Measurements from ENCODE around the gene CHAD. TPM values are rescaled to one million over a fixed set of nuclear protein-coding genes. Genes with fewer than 3 reads are reported as not detected.

Gene CHAD
- total and polyA plus RNA-seq, 2 donors (not counting 3 experiments of a cell fraction or from before 2014, with no cell fraction given) = not detected

DNA sequence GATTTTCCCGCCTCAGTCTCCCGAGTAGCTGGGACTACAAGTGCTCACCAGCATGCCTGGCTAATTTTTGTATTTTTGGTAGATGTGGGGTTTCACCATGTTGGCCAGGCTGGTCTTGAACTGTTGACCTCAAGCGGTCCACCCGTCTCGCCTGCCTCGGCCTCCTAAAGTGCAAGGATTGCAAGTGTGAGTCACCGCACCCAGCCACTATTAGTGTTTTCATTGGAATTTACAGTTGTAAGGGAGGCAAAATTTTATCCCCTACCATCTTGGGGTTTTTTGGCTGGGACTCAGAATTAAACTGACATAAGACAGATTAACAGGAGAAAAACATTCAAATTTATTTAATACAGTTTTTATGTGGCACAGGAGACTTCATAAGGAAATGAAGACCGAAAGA is 27.2 kb upstream of the CHAD start:
- no peak for FAIRE-seq
- intact Hi-C loops (cut with micrococcal nuclease) = no loop called here
- ChIA-PET CTCF (interaction anchor here (0.9 to 1.1 kb wide), 2 partner anchors 8 to 130 kb away, joined by 3 read pairs; no protein-coding TSS in a partner anchor), POLR2A (no interaction called here)
- Histone ChIP-seq H3K4me2 (ENCODE audit: insufficient read depth, low read length) (no peak overlapping the region), H3K36me3 (ENCODE audit: control insufficient read depth in 2 of 2, extremely low read depth in 1 of 2, insufficient read depth in 2 of 2, low read length in 2 of 2) (no peaks in the 10 kb centered on the region), H3K4me3 (replicated peaks in 1 of 3; ENCODE audit: insufficient read depth in 1 of 3, low read depth in 1 of 3, low read length in 3 of 3) (no peak overlapping the region), H4K20me1 (replicated peaks; ENCODE audit: control insufficient read depth, extremely low read depth, insufficient read depth, low read length) (no peaks in the 10 kb centered on the region), H3K27me3 (ENCODE audit: control insufficient read depth in 2 of 2, insufficient read depth in 2 of 2, low read length in 2 of 2) (peaks cover 0 to 2% of the 10 kb centered on the region in 2 experiments), H3K9me1 (replicated peaks; ENCODE audit: control insufficient read depth, extremely low read depth, insufficient read depth, low read length) (no peaks in the 10 kb centered on the region), H3K79me2 (ENCODE audit: control insufficient read depth, insufficient read depth, low read length) (no peaks in the 10 kb centered on the region), H2AFZ (ENCODE audit: low read depth, low read length) (no peak overlapping the region), H3K27ac (ENCODE audit: insufficient read depth, low read depth, low read length) (no peak overlapping the region), H3K4me1 (ENCODE audit: control insufficient read depth, extremely low read depth, insufficient read depth, low read length) (no peaks in the 10 kb centered on the region), H3K9me3 (replicated peaks; ENCODE audit: control insufficient read depth, insufficient read depth, low read length) (no peaks in the 10 kb centered on the region), H3K9ac (replicated peaks; ENCODE audit: extremely low read depth, insufficient read depth, low read length) (no peak overlapping the region)
- DNase-seq (ENCODE audit: low read depth, low spot score) = no peak
- no TSS peak for BruUV-seq (replicated peaks)
- TF ChIP-seq POLR2AphosphoS5 (IDR thresholded peaks at IDR 0.05; ENCODE audit: insufficient read depth, low read depth, low read length) (no peak), MAX (IDR thresholded peaks at IDR 0.05; ENCODE audit: insufficient read depth, insufficient read length) (no peak), EZH2 (IDR thresholded peaks at IDR 0.05; ENCODE audit: borderline replicate concordance, low read depth, low read length, severe bottlenecking) (no peak), POLR2A (IDR thresholded peaks at IDR 0.05; ENCODE audit: low read depth, low read length) (no peak), GATA2 (IDR thresholded peaks at IDR 0.05; ENCODE audit: insufficient read depth, insufficient read length, low read depth, low read length) (no peak), MYC (IDR thresholded peaks at IDR 0.05; ENCODE audit: low read depth, low read length) (no peak), FOS (IDR thresholded peaks at IDR 0.05; ENCODE audit: borderline replicate concordance, insufficient read depth, low read length) (no peak), JUN (IDR thresholded peaks at IDR 0.05; ENCODE audit: borderline replicate concordance, insufficient read depth, insufficient read length, low read depth) (no peak)
- TF ChIP-seq, protein P1, sequence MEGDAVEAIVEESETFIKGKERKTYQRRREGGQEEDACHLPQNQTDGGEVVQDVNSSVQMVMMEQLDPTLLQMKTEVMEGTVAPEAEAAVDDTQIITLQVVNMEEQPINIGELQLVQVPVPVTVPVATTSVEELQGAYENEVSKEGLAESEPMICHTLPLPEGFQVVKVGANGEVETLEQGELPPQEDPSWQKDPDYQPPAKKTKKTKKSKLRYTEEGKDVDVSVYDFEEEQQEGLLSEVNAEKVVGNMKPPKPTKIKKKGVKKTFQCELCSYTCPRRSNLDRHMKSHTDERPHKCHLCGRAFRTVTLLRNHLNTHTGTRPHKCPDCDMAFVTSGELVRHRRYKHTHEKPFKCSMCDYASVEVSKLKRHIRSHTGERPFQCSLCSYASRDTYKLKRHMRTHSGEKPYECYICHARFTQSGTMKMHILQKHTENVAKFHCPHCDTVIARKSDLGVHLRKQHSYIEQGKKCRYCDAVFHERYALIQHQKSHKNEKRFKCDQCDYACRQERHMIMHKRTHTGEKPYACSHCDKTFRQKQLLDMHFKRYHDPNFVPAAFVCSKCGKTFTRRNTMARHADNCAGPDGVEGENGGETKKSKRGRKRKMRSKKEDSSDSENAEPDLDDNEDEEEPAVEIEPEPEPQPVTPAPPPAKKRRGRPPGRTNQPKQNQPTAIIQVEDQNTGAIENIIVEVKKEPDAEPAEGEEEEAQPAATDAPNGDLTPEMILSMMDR (IDR thresholded peaks at IDR 0.05; ENCODE audit: extremely low read depth in 1 of 2, insufficient read depth in 1 of 2, low read depth in 1 of 2, low read length in 2 of 2) = no peak
- dilution Hi-C loops (cut with MboI; ENCODE audit: extremely low pct_ligation_motif_present, low sequenced_read_pairs) = no loop called here
